ENCODE measurements around the gene CMIP.
A peak's percentile ranks its signal among the peaks of the same experiment; 100 is the strongest.
"Not testable (repeated sequence)": the region's sequence is repeated elsewhere in the genome, so short reads cannot be mapped to it uniquely, and the experiment has no call there.

CMIP gene

DNA sequence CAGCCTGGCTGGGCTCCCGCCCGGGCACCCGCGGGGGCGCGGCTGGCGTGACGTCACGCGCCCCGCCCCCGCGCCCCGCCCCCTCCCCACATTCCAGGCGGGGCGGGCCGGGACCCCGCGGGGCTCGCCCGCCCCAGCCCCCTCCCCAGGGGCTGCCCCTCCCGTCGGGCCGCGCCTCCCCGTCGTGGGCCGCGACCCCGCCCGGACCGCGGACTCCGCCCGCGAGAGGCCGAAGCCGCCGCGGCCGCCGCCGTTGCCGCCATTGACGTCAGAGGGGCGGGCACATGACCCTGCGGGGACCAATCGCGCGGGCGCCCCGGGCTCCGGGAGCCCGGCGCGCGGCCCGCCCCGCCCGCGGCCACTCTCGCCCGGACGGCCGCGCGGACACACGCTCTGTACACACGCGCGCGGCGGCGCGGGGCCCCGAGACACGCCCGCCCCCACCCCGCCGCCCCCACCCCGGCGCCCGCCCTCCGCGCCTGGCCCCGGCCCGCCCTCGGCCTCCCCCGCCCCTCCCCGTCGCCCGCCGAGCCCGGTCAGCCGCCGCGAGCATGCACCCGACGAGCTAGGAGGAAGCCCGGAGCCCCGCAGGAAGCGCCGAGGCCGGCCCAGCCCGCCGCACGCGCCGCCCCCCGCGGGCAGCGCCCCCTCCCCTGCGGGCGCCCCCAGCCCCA is at the start of gene CMIP:
Gene CMIP (plus strand): TSS at position 361 of the 674 bp plus-strand sequence.
- peak; percentile 90 for DNase-seq

DNA sequence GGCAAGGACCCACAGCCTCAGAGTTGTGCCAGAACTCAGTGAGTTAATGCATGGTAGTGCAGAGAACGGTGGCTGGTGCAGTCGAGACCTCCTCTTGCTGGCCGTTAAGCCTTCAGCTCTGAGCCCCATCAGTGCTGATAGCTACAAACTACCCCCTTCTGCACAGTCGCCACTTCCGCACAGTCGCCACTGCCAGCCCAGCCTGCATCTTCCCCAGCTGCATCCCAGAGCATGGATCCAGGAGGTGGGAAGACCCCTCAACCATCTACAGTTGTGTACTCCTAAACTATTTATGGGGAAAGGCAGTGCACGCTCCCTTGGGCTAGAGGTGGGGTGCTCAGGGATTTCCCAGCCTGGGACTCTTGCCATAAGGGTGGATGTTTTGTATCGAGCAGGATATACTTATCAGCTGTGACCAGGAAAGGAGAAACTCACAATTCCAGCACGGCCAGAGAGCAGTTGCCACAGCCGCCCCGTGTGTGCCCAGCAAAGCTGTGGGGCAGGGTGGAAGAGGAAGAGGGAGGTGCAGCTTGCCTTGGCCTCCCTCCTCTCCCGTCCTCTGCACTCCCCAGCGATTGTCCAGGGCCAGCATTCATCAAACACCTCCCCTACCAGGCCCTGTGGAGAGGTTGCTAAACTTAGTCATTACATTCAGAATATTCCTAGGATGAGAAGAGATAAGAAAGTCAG is 49.5 kb upstream of the CMIP start:
- DNase-seq, result peak; percentile 42

DNA sequence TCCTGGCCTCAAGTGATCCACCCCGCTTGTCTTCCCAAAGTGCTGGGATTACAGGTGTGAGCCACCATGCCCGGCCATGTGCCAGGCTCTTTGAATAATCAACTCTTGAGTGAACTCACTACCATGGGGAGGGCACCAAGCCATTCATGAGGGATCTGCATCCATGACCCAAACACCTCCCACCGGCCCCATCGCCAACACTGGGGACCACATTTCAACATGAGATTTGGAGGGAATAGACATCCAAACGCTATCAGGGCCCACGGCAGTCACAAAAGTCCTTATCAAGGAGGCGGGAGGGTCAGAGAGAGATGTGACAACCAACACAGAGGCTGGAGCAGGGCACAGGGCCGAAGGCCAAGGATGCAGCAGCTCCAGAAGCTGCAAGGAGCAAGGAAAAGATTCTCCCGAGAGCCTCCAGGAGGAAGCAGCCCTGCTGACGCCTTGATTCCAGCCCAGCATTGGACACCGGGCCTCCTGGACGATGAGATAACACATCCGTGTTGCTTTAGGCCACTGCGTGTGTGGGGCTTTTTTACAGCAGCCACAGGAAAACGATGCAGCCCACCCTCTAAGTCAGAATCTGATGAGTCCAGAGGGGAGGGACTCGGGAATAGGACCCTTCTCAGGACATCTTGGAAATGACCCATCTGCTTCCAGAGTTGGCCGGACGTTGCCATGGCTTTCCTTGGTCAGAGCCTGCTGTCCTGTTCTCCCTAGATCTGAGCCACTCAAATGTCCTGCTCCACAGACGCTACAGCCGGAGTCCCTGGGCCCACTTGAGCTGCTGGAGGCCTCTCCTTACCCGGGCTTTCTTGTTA is 47.3 kb upstream of the CMIP start:
- peak; percentile 40 for DNase-seq

DNA sequence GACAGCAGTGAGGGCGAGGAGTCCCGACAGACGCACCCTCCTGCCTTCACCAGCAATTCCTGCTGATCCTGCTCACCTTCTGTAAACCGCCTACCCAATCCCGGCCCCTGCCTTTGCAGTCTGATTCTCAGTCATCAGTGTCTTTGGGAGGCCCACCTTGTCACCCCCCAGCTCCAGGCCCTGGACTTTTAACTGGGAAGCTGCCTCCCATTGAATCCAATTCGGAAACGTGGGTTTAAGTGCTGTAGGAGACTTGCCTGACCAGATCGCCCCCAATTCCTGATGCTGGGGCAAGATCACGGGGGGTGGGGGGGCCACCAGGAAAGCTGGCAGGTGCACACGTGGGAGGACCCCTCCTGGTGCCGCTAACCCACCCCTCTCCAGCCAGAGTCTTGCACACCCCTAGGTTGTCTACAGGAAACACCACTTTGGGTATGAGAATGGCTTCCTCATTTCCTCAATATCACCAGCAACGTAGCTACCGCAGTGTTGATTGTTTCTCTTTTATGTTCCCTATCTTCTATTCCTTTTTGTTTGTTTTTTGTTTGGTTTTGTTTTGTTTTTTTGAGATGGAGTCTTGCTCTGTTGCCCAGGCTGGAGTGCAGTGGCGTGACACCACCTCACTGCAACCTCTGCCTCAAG is 46.6 kb upstream of the CMIP start:
- no peak for DNase-seq

GRCh38 chr16:81399909-81400308 is 44.7 kb upstream of the CMIP start:
- no peak for DNase-seq

DNA sequence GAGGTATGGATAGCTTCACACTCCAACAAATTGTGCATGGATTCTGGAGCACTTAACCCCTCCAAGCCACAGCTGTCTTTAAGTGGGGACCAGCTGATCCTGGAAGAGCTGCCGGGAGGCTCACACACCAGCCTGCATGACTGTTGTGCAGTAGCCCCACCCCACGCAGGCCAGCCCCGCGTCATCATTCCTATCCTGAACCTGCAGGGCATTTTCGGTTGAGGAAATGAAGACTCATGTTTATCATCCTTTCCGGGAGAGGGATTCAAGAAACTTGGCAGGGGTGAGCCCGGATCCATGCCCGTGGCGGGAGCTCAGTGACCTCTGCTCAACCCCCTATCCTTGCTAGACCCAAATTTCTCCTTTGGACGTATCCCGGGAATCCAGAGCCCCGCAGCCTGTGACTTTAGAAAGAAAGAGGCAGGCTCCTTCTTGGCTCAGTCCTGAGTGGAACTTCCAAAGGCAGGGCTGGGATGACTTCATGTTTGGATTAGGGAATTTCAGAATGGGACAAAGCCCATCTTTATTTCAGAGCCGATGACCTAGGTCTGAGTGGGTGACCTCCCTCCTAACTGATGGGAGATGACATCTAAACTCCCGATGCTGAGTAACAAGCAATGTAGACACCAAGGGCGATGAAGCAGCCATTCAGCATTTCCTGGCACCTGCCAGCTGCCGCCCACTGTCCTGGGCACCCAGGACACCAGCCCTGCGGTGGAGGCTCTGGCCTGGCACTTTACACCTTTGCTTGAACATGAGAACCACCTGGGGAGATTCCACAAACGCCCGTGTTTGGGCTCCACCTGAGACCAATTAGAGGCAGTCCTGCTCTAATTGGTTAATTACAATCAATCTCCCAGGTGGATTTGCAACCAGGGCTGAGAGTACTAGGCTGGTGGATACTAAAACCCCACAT is 43.3 kb upstream of the CMIP start:
- no peak for DNase-seq

DNA sequence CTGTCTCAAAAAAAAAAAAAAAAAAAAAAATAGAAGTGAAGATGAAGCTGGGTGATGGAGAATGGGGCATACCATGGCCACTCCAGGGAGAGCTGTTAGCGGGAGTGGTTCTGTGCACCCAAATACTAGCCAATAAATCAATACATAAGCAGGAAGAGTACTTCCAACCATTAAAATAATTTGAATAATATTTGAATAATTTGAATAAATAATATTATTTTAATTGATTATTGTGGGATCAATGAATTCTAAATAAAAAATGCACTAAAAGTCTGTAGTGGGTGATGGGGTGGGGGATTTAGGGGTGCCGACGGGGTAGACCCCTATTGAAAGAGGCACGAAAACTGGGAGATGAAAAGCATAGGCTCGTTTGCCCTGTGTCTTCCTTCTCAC is 41.4 kb upstream of the CMIP start:
- no peak for DNase-seq

DNA sequence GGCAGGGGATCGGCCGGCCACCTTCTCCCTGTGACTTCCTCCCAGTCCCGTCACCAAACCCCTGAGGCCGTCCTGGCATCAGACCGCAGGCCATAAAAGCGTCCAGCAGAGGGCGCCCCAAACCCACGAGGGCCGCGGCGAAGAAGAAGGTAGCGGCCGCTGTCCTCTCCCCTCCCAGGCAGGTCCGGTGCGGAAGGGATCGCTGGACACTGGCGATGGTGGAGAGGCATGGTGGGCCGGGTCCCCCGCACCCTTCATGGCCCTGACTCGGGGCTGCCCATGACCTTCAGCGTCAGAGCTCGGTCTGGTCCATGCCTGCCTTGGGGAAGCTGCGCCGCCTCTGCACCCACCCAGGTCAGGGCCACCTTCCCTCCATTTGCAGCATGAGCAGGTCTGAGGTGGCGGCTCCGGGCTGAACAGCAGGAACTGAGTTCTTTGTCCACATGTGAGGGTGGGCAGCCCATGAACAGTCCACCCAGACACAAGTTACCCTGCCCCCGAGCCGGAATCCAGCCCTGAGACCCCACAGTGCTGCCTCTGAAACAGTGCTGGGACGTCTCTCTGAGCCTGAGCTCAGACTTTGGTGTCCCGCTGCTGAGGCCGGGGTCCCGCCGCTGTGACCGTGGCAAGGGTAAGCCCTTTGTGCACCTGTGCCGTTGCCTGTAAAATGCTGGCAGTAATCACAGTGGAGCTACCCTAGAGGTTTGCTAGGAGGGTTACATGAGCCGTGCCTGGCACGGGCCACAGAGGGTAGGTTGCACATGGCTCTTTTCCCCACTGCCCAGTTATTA is 40.8 kb upstream of the CMIP start:
- DNase-seq, result peak; percentile 98

- DNase-seq, result not testable (repeated sequence)
These were observed 39.6 kb upstream of the CMIP start for GRCh38 chr16:81405002-81405401.

DNA sequence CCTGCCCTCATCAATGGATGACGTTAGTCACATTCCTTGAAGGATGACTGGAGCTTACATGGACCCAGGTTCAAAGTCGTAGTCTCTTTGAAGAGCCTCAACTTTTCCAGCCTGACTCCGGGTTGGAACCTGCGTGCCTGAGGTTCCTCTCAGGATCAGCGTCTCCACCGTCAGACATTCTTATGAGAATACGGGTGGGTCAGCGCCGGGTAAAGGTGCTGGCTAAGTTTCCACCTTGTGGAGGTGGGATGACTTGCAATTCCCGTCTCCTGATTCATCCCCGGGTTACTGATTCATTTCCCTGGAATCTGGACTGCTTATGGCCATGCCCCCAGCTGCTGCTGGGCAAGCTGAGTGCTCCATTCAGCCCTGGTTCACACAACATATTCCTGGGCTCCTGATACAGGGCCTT is 38.9 kb upstream of the CMIP start:
- no peak for DNase-seq

DNA sequence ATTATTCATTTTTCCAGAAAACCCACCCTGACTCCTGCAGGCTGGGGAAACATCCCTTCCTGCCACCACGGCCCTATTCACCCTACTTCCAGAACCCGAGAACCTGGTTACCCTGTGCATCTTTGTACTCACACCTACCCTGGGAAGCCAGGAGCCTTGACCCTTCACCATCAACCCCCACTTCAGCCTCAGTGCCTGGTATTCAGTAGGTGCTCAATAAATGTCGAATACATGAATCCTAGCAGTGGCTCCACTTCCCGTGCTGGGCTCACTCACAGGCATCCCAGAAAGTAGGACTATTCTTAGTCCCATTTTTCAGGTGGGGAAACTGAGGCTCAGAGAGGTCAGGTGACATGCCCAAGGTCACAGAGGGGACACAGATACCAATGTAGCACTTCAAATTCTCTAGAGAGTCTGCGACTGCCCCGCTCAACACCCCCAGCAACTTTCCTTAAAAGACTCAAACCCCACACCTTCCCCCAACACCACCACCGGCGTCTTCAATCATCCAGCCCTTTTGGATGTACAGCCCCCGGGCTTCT is 36.1 kb upstream of the CMIP start:
- DNase-seq, result no peak

DNA sequence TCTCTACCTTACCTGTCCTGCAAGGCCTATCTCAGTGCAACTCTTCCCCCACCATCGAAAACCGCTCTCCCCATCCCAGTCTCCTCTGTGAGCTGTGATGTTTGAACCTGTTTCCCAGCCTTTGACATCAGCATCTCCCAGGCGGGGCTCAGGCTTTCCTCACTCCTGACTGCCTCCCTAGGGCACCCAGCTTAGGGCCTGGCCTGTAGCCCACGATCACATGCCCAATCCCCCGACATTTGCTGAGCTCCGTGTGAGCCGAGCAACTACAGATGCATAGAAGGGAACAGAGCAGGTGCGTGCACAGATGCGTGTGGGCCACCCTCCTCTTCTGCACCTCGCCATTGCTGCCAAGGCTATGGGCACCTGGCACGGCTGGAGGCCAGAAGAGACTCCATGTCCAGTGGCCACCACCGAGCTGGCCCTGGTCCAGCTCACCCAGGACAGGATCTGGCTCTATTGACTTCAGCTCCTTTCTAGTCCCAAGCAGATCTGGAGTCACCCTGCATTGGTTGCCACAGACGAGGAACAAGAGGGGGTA is 35.5 kb upstream of the CMIP start:
- DNase-seq, result no peak

DNA sequence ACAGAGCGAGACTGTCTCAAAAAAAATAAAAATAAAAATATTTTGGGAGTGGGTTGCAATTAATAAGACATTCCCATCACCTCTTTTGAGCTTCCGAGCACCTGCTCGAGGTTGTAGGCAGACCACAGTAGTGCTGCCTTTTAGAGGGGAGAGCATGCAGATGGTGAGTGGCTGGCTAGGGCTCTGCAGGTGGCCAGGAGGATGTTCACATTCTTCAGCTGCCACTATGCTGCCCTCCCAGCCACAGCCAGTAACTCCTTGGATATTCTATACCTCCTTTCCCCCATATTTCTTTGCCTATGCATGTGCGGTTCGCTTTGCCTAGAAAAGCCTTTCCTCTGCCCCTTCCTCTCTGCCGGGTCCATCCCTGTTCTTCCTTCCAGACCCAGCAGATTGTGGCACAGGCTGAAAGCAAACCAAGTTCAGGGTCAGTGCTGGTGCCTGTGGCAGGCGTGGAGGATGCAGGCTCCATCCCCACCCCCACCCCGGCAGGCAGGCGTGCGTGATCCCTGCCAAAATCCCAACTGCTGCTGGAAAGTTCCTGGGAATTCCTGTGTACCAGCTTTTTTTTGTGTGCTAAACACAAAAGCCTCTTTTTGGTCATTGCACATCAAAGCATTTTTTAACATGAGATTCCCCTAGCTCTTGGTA is 33.8 kb upstream of the CMIP start:
- no peak for DNase-seq

DNA sequence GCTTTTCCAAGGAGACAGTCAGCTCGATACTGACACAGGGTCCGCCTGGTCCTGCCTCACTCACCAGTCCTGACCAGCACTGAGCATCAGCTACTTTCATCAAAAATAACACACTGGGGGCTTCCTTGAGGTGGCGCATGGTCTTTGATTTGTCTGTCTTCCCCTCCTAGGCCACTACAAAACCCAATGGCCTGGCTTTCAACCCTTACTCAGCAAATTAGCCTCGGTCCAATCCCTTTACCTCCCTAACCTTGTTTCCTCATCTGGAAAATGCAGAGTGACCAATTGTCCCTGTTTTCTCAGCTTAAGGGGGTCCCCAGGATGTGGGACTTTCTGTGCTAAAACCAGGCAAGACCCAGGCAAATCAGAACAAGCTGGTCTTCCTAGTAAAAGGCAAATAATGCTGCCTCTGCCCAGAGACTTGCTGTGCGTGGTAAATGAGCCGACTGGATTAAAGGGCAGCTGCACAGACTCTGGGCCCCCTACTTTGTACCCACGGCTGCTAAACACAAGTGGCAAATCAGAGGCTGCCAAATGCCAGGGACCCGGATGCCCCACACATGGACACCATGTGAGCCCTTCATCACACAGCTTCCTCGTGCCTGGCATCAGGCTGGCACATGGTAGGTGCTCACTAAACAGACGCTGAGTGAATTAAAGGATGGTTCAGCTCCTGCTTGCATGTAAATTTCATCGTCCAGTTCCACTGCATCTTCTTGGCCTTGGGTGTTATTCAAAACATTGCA is 31.2 kb upstream of the CMIP start:
- no peak for DNase-seq

- DNase-seq, result no peak
These were observed 28.9 kb upstream of the CMIP start for GRCh38 chr16:81415751-81416150.

GRCh38 chr16:81416749-81417148 is 27.9 kb upstream of the CMIP start:
- DNase-seq, result no peak

GRCh38 chr16:81417210-81417609 is 27.4 kb upstream of the CMIP start:
- no peak for DNase-seq

DNA sequence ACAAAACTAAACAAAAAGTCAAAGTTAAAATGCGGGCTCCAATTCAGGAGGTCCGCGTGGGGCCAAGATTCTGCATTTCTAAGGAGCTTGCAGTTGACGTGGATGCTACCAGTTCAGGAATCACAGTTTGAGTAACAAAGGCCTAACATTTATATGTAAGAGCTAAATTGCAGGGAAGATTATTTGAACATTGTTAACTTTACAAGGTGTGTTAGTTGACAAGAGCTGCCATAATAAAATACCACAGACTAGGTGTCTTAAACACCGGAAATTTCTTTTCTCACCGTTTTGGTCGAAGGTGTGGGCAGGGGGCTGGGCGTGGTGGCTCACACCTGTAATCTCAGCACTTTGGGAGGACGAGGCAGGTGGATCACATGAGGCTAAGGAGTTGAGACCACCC is 24.8 kb upstream of the CMIP start:
- DNase-seq, result no peak

DNA sequence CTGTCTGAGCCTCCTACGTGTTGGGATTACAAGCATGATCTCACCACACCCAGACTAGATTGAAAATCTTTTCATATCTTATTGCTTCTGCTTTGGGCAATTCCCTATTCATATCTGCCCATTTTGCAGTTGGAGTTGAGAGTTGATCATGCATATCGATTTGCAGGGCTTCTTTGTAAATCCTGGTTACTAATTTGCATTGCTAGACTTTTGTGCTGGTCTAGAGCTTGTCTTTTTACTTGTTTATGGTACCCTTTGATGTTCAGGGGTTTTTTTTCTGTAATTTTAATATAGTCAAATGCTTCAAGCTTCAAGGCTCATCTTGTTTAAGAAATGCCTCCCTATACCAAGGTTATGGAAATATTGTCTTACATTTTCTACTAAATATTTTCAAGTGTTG is 23.5 kb upstream of the CMIP start:
- DNase-seq, result no peak

- DNase-seq, result no peak
These were observed 23.1 kb upstream of the CMIP start for GRCh38 chr16:81421536-81421935.

All from activated CD8-positive, alpha-beta memory T cell treated with anti-CD3 and anti-CD28 coated beads, Interleukin-2, amount 50 U/mL, for 48 hours (primary cell).